Mononuclear cell (primary cell): ENCODE results near the gene GFM2. TPM values are rescaled to one million over a fixed set of nuclear protein-coding genes. Genes with fewer than 3 reads are reported as not detected.
"Not testable (repeated sequence)": the region's sequence is repeated elsewhere in the genome, so short reads cannot be mapped to it uniquely, and the experiment has no call there.

Experiments used
- H3K27me3 ChIP-seq: 2 replicates; pipeline ENCODE4 v1.6.0; 2011; ENCODE audit warnings: low read length, control low read depth; ENCODE audit not compliant: insufficient read depth
- H3K4me1 ChIP-seq: 2 replicates; pipeline ENCODE4 v1.5.1; 2011; ENCODE audit warnings: mild to moderate bottlenecking, low read length, control low read depth; ENCODE audit not compliant: insufficient read depth
- H3K4me3 ChIP-seq: 2 replicates; pipeline ENCODE4 v1.5.1; 2011; ENCODE audit warnings: mild to moderate bottlenecking, low read length, moderate library complexity
- H3K9me3 ChIP-seq: 2 replicates; pipeline ENCODE4 v1.5.1; 2011; ENCODE audit warnings: low read depth, mild to moderate bottlenecking, control low read depth, low read length
- total RNA-seq: library from RNA; depleted of rRNA; stranded (reverse); fragments of >200 nt; gene quantifications from one replicate; pipeline ENCODE4 v1.2.3, GENCODE V29; 2012

The GFM2 gene, protein sequence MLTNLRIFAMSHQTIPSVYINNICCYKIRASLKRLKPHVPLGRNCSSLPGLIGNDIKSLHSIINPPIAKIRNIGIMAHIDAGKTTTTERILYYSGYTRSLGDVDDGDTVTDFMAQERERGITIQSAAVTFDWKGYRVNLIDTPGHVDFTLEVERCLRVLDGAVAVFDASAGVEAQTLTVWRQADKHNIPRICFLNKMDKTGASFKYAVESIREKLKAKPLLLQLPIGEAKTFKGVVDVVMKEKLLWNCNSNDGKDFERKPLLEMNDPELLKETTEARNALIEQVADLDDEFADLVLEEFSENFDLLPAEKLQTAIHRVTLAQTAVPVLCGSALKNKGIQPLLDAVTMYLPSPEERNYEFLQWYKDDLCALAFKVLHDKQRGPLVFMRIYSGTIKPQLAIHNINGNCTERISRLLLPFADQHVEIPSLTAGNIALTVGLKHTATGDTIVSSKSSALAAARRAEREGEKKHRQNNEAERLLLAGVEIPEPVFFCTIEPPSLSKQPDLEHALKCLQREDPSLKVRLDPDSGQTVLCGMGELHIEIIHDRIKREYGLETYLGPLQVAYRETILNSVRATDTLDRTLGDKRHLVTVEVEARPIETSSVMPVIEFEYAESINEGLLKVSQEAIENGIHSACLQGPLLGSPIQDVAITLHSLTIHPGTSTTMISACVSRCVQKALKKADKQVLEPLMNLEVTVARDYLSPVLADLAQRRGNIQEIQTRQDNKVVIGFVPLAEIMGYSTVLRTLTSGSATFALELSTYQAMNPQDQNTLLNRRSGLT
- 13.9 TPM for total RNA-seq

DNA sequence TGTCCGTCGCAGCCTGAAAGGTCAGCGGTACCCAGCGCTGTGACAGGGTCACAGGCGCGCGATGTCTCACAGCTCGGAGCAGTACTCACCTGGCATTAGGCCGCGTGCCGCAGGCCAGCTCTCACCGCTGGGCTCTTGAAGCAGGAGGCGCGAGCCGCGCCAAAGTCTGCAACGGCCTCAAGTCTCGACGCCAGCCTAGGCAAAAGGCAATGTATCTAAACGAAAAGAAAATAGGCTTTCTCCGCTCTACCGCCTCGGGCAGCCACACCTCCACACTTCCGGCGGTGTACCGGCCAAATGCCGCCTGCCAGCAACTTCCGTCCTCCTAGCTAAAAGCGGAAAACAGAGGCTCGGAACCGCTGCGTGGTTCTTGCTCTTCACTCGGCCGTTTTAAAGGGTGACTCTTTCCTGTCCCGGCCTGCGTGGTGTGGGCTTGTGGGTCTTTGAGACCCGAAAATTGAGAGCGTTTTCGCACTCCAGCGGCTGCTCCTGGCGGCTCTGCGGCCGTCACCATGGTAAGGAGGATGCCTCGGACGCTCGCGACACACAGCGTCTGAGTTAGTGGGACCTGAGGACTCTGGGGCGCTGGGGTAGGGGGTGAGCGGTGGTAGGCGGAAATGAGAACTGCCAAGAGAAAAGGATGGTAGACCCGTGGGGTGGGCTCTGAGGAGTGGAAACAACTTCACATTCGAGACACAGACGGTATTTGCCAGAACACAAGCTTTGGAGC is at the start of gene GFM2, which contains the start of gene NSA2:
TSS of gene GFM2 (minus strand) at position 269 of the 730 bp plus-strand sequence. CDS start 3,375 bp downstream, outside the sequence.
TSS of gene NSA2 (plus strand) at position 401 of the 730 bp plus-strand sequence. CDS start at position 513, 112 bp downstream.
- H3K9me3 ChIP-seq: no peaks in the 10 kb centered on the region
- peaks cover 26% of the 10 kb centered on the region for H3K4me1 ChIP-seq
- H3K27me3 ChIP-seq: no peaks in the 10 kb centered on the region
- peak within 1 kb of the TSS; percentile 93 for H3K4me3 ChIP-seq

GRCh38 chr5:74810915-74811314 is 44.0 kb upstream of the GFM2 start:
- Histone ChIP-seq H3K4me1 (no peaks in the 10 kb centered on the region), H3K4me3 (no peak overlapping the region), H3K9me3 (no peaks in the 10 kb centered on the region), H3K27me3 (no peaks in the 10 kb centered on the region)

DNA sequence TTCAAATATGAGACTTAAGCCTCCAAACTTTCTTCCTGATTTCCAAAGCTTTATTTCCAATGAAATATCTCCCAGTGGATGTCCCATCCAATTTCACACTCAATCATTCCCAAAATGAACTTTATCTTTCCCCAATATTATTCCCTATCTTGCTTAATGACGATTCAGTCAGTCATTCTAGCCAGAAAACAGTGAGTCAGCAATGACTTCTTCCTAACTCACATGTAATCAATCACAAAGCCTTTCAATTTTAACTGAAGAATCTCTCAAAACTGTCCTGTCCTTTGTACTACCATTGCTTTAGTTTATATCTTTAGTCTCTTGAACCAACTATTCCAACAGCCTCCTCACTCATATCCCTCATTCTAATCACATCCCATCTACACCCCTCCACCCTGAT is 35.0 kb upstream of the GFM2 start:
- Histone ChIP-seq H3K4me3 (no peak overlapping the region), H3K9me3 (no peaks in the 10 kb centered on the region), H3K27me3 (no peaks in the 10 kb centered on the region), H3K4me1 (no peaks in the 10 kb centered on the region)

DNA sequence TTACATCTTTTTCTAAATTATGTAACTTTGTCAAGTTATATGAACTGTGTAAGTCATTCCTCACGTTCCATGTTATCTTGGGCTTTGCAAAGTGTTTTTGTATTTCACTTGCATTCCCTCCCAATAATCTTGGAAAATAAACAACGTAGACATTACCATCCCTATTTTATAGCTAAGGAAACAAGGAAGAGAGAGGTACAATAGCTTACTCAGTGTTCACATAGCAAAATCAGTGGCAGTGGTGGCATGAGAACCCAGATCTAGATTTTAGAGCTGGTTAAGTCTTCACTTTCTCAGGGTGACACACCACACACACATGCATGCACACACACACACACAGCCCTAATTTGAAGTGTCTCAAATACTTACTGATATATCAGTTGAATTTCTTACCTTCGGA is 34.3 kb upstream of the GFM2 start:
- Histone ChIP-seq H3K9me3 (no peaks in the 10 kb centered on the region), H3K4me1 (no peaks in the 10 kb centered on the region), H3K4me3 (no peak overlapping the region), H3K27me3 (no peaks in the 10 kb centered on the region)

- Histone ChIP-seq H3K9me3 (no peaks in the 10 kb centered on the region), H3K4me3 (no peak overlapping the region), H3K27me3 (no peaks in the 10 kb centered on the region), H3K4me1 (no peaks in the 10 kb centered on the region)
Measured at GRCh38 chr5:74798977-74799911, 32.3 kb upstream of the GFM2 start.

GRCh38 chr5:74791669-74792068 is 24.8 kb upstream of the GFM2 start:
- not testable (repeated sequence) for H3K4me1 ChIP-seq, H3K9me3 ChIP-seq, H3K27me3 ChIP-seq, H3K4me3 ChIP-seq

DNA sequence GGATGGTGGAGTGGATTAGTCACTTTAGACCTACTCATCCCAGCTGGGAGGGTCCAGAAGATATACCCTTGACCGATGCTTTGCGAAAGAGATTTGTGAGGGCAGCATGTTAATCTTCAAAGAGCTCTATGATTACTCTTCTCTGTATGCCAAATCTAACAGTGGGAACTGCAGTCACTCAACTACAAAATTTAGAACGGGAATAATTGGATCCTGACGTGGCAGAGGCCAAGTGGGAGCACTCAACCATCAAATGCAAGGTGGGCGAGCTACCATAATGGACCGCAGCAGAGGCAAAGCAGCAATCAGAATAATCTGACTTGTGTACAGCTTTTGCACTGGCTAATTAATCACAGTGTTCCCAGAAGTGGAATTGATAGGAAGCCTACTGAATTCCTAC is 20.5 kb upstream of the GFM2 start:
- H3K9me3 ChIP-seq: no peaks in the 10 kb centered on the region

DNA sequence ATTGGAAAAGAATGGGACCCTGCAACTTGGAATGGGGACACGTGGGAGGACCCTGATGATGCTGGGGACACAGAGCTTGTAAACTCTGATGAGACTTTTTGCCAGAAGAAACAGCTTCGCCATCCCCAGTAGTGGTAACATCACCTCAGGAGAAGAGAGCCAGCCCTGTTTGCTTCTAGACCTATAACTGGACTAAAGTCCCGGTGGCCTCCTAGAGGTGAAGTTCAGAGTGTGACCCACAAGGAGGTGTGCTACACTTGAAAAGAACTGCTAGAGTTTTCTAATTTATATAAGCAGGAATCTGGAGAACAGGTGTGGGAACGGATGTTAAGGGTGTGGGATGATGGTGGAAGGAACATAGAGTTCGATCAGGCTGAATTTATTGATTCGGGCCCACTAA is 19.9 kb upstream of the GFM2 start:
- no peaks in the 10 kb centered on the region for H3K4me1 ChIP-seq
- no peak overlapping the region for H3K4me3 ChIP-seq
- no peaks in the 10 kb centered on the region for H3K27me3 ChIP-seq
- H3K9me3 ChIP-seq: no peaks in the 10 kb centered on the region

More for the DNA sequence above, 20.5 kb upstream of the GFM2 start:
- H3K4me3 ChIP-seq: no peak overlapping the region
- no peaks in the 10 kb centered on the region for H3K4me1 ChIP-seq
- no peaks in the 10 kb centered on the region for H3K27me3 ChIP-seq

DNA sequence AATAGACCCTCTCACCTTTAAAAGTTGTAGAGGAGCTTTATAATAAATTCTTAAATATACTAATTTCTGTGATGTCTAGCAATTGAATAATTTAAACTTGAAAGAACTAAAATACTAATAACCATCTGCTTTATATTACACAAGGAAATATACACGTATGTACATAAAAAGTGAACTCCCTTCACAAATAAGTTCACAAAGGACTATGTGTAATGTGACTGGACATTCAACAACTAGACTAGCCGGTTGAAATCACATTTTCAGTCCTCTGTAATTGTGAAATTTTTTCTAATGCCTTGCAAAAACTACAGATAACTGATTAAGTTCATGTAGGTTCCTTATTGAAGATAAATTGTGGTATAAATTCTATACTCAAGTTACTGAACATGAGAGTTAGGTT is 11.7 kb upstream of the GFM2 start:
- Histone ChIP-seq H3K9me3 (no peaks in the 10 kb centered on the region), H3K4me3 (no peak overlapping the region), H3K27me3 (no peaks in the 10 kb centered on the region), H3K4me1 (no peaks in the 10 kb centered on the region)

GRCh38 chr5:74772359-74772758 is 5.4 kb upstream of the GFM2 start:
- no peaks in the 10 kb centered on the region for H3K9me3 ChIP-seq
- H3K27me3 ChIP-seq: no peaks in the 10 kb centered on the region
- peaks cover 8% of the 10 kb centered on the region for H3K4me1 ChIP-seq
- no peak overlapping the region for H3K4me3 ChIP-seq

DNA sequence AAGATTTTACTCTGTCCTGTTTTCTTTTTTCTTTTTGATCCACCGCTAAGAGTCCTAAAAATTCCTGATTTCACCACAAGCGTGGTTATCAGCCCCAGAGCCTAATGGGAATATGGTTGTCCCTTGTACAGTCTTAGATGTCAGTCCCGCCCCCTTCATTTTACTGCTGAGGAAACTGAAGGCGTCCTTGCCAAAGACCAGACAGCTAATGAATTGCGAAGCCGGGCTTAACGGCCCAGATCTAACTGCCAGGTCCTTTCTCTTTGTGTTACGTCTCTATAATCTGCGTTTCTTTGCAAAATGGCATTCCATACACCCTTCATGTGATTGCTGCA is 629 bp upstream of the GFM2 start:
- Histone ChIP-seq H3K4me1 (peaks cover 26% of the 10 kb centered on the region), H3K4me3 (peak overlapping the region; percentile 93), H3K27me3 (no peaks in the 10 kb centered on the region), H3K9me3 (no peaks in the 10 kb centered on the region)

GRCh38 chr5:74766418-74766848 is 484 bp downstream of the GFM2 start:
- H3K4me1 ChIP-seq: peaks cover 26% of the 10 kb centered on the region
- no peaks in the 10 kb centered on the region for H3K27me3 ChIP-seq
- no peaks in the 10 kb centered on the region for H3K9me3 ChIP-seq
- peak overlapping the region; percentile 93 for H3K4me3 ChIP-seq

- H3K27me3 ChIP-seq: no peaks in the 10 kb centered on the region
- peaks cover 26% of the 10 kb centered on the region for H3K4me1 ChIP-seq
- peak overlapping the region; percentile 93 for H3K4me3 ChIP-seq
- no peaks in the 10 kb centered on the region for H3K9me3 ChIP-seq
Measured at GRCh38 chr5:74765929-74766328, 988 bp downstream of the GFM2 start.

GRCh38 chr5:74765201-74765600 is 1.7 kb downstream of the GFM2 start:
- Histone ChIP-seq H3K4me3 (no peak overlapping the region), H3K4me1 (peaks cover 26% of the 10 kb centered on the region), H3K9me3 (no peaks in the 10 kb centered on the region), H3K27me3 (no peaks in the 10 kb centered on the region)
